SK-N-MC (cell line): Measurements from ENCODE around the gene FAM20C.

ENCODE experiments used
- EZH2 ChIP-seq: fragments of 200-600 bp; sonication (generic); IDR thresholded peaks from one replicate; pipeline ENCODE4 v1.6.1; 2017; ENCODE audit warnings: antibody characterized with exemption
- FOXP2 ChIP-seq: optimal IDR thresholded peaks from 2 replicates; pipeline ENCODE3; 2011; ENCODE audit warnings: mild to moderate bottlenecking, moderate library complexity; ENCODE audit not compliant: insufficient read depth; ENCODE audit errors: extremely low read length, control extremely low read depth
- POLR2AphosphoS5 ChIP-seq: IDR thresholded peaks from 2 replicates; pipeline ENCODE4 v1.6.1; 2012; ENCODE audit warnings: mild to moderate bottlenecking, low read depth, low read length, borderline replicate concordance

- TF ChIP-seq POLR2AphosphoS5 (no peak), EZH2 (no peak), FOXP2 (no peak)
Measured at GRCh38 chr7:303425-303824, 111.1 kb downstream of the FAM20C start.
